ENCODE data around the gene YPEL2.

DNA sequence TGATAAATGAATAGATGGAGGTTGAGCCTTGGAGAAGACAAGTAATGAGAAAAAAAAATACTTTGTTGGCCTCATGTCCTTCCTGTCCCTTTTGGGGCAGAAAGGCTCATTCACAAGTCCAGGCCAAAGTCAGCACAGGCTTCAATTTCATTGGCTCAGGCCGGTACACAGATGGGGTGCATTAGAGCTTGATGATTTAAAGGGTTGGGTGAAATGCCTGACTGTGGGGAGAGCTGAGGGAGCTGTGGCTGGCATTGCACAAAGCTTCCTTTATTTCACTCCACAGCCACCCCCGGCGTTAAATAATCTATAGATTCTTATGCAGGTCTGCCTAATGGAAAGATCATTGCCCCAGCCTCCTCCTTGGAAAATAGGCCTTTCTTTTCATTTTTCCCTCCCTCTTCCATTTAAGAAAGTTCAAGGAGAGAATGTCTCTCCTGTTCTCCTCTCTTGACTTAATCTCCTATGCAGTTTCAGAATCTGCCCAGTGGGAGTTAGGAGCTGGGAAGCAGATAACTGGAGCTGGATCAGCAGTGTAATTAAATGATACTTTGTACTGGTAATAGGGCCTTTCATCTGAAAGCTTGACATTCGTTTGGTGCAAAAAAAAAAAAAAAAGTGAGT is 24.4 kb downstream of the YPEL2 start:
- TF ChIP-seq POLR2A (IDR thresholded peaks at IDR 0.05): no peak
- TF ChIP-seq, protein P1, sequence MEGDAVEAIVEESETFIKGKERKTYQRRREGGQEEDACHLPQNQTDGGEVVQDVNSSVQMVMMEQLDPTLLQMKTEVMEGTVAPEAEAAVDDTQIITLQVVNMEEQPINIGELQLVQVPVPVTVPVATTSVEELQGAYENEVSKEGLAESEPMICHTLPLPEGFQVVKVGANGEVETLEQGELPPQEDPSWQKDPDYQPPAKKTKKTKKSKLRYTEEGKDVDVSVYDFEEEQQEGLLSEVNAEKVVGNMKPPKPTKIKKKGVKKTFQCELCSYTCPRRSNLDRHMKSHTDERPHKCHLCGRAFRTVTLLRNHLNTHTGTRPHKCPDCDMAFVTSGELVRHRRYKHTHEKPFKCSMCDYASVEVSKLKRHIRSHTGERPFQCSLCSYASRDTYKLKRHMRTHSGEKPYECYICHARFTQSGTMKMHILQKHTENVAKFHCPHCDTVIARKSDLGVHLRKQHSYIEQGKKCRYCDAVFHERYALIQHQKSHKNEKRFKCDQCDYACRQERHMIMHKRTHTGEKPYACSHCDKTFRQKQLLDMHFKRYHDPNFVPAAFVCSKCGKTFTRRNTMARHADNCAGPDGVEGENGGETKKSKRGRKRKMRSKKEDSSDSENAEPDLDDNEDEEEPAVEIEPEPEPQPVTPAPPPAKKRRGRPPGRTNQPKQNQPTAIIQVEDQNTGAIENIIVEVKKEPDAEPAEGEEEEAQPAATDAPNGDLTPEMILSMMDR (IDR thresholded peaks at IDR 0.05): no peak
